Measurements from ENCODE around the gene ABCG4.
"Not testable (repeated sequence)": the region's sequence is repeated elsewhere in the genome, so short reads cannot be mapped to it uniquely, and the experiment has no call there.

DNA sequence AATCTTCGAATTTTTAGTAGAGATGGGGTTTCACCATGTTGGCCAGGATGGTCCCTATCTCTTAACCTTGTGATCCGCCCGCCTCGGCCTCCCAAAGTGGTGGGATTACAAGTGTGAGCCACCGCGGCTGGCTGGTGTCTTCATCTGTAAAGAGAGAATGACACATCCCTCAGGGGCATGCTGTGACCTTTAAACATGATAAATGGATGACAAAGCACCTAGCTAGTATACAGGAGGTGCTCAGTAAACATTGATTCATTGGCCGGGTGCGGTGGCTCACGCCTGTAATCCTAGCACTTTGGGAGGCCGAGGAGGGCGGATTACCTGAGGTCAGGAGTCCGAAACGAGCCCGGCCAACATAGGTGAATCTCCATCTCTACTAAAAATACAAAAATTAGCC lies 42.4 kb downstream of the ABCG4 start:
- TF ChIP-seq, protein P1, sequence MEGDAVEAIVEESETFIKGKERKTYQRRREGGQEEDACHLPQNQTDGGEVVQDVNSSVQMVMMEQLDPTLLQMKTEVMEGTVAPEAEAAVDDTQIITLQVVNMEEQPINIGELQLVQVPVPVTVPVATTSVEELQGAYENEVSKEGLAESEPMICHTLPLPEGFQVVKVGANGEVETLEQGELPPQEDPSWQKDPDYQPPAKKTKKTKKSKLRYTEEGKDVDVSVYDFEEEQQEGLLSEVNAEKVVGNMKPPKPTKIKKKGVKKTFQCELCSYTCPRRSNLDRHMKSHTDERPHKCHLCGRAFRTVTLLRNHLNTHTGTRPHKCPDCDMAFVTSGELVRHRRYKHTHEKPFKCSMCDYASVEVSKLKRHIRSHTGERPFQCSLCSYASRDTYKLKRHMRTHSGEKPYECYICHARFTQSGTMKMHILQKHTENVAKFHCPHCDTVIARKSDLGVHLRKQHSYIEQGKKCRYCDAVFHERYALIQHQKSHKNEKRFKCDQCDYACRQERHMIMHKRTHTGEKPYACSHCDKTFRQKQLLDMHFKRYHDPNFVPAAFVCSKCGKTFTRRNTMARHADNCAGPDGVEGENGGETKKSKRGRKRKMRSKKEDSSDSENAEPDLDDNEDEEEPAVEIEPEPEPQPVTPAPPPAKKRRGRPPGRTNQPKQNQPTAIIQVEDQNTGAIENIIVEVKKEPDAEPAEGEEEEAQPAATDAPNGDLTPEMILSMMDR (IDR thresholded peaks at IDR 0.05): not testable (repeated sequence)
- not testable (repeated sequence) for TF ChIP-seq POLR2AphosphoS5 (IDR thresholded peaks at IDR 0.05; ENCODE audit: low read depth, low read length)
- TF ChIP-seq, protein P2, sequence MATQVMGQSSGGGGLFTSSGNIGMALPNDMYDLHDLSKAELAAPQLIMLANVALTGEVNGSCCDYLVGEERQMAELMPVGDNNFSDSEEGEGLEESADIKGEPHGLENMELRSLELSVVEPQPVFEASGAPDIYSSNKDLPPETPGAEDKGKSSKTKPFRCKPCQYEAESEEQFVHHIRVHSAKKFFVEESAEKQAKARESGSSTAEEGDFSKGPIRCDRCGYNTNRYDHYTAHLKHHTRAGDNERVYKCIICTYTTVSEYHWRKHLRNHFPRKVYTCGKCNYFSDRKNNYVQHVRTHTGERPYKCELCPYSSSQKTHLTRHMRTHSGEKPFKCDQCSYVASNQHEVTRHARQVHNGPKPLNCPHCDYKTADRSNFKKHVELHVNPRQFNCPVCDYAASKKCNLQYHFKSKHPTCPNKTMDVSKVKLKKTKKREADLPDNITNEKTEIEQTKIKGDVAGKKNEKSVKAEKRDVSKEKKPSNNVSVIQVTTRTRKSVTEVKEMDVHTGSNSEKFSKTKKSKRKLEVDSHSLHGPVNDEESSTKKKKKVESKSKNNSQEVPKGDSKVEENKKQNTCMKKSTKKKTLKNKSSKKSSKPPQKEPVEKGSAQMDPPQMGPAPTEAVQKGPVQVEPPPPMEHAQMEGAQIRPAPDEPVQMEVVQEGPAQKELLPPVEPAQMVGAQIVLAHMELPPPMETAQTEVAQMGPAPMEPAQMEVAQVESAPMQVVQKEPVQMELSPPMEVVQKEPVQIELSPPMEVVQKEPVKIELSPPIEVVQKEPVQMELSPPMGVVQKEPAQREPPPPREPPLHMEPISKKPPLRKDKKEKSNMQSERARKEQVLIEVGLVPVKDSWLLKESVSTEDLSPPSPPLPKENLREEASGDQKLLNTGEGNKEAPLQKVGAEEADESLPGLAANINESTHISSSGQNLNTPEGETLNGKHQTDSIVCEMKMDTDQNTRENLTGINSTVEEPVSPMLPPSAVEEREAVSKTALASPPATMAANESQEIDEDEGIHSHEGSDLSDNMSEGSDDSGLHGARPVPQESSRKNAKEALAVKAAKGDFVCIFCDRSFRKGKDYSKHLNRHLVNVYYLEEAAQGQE (IDR thresholded peaks at IDR 0.05; ENCODE audit: insufficient read depth in 1 of 2, low read depth in 2 of 2, low read length in 1 of 2): not testable (repeated sequence)

Measured in Panc1 (cell line).